GM06990 (cell line): ENCODE results near the gene TRERF1.
A peak's percentile ranks its signal among the peaks of the same experiment; 100 is the strongest.
"Not testable (repeated sequence)": the region's sequence is repeated elsewhere in the genome, so short reads cannot be mapped to it uniquely, and the experiment has no call there.

Experiments used
- DNase-seq: peaks from one replicate; pipeline ENCODE4 v3.0.0-alpha.2; 2011; ENCODE audit not compliant: insufficient read length; ENCODE audit errors: extremely low read depth
- H3K27me3 ChIP-seq: replicated peaks from 2 replicates; pipeline ENCODE4 v1.6.0; 2011; ENCODE audit warnings: low read length; ENCODE audit not compliant: control insufficient read depth, insufficient read depth
- H3K36me3 ChIP-seq: 2 replicates; pipeline ENCODE4 v1.5.1; 2011; ENCODE audit warnings: low read length; ENCODE audit not compliant: control insufficient read depth, insufficient read depth
- H3K4me3 ChIP-seq: replicated peaks from 2 replicates; pipeline ENCODE4 v1.5.1; 2011; ENCODE audit warnings: low read depth, mild to moderate bottlenecking, control low read depth, low read length
- TF ChIP-seq, protein P1 (sequence below): IDR thresholded peaks from 2 replicates; pipeline ENCODE4 v1.5.1; 2011; ENCODE audit warnings: low read length, control low read depth, mild to moderate bottlenecking, inconsistent platforms; ENCODE audit not compliant: insufficient read depth, poor library complexity, severe bottlenecking

Gene TRERF1

GRCh38 chr6:42222448-42222847 is 229.3 kb downstream of the TRERF1 start:
- Histone ChIP-seq H3K36me3 (no peaks in the 10 kb centered on the region), H3K4me3 (no peak overlapping the region), H3K27me3 (no peaks in the 10 kb centered on the region)
- DNase-seq: no peak
- TF ChIP-seq, protein P1, sequence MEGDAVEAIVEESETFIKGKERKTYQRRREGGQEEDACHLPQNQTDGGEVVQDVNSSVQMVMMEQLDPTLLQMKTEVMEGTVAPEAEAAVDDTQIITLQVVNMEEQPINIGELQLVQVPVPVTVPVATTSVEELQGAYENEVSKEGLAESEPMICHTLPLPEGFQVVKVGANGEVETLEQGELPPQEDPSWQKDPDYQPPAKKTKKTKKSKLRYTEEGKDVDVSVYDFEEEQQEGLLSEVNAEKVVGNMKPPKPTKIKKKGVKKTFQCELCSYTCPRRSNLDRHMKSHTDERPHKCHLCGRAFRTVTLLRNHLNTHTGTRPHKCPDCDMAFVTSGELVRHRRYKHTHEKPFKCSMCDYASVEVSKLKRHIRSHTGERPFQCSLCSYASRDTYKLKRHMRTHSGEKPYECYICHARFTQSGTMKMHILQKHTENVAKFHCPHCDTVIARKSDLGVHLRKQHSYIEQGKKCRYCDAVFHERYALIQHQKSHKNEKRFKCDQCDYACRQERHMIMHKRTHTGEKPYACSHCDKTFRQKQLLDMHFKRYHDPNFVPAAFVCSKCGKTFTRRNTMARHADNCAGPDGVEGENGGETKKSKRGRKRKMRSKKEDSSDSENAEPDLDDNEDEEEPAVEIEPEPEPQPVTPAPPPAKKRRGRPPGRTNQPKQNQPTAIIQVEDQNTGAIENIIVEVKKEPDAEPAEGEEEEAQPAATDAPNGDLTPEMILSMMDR: no peak

DNA sequence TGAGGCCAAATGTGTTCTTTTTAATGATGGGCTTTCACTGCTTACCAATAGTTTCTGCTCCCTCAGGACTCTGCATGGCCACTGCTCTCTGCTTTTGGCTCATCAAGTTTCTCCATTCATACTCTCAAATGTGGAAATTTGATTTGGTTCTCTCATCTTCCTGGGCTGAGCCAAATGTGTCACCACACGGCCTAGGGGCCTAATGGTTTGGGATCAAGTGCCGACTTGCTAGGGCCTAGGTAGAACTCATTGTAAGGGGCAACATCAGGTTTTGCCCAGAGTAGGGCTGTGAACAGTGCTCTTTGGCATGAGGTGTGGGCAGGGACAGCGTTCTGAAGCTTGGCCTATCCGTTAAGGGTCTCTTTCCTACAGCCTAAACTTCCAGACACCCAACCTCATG is 230.2 kb downstream of the TRERF1 start:
- Histone ChIP-seq H3K27me3 (no peaks in the 10 kb centered on the region), H3K4me3 (no peak overlapping the region), H3K36me3 (no peaks in the 10 kb centered on the region)
- DNase-seq: no peak
- TF ChIP-seq, protein P1: no peak

- Histone ChIP-seq H3K4me3 (no peak overlapping the region), H3K27me3 (no peaks in the 10 kb centered on the region), H3K36me3 (no peaks in the 10 kb centered on the region)
- TF ChIP-seq, protein P1: no peak
- DNase-seq: no peak
Measured at GRCh38 chr6:42220807-42221206, 230.9 kb downstream of the TRERF1 start.

- H3K27me3 ChIP-seq: no peaks in the 10 kb centered on the region
- TF ChIP-seq, protein P1: no peak
- peak within 1 kb of the TSS; percentile 98 for H3K4me3 ChIP-seq
- peaks cover 1% of the 10 kb centered on the region; the same call in 1 of the 2 replicates for H3K36me3 ChIP-seq
- peak; percentile 87 for DNase-seq
Measured at GRCh38 chr6:42217519-42218367, 234.0 kb downstream of the TRERF1 start, which contains the start of gene MRPS10. TSS of gene MRPS10 (minus strand) at chr6:42217861. CDS start at chr6:42217849, 12 bp downstream.

- Histone ChIP-seq H3K36me3 (peaks cover 1% of the 10 kb centered on the region; the same call in 1 of the 2 replicates), H3K27me3 (no peaks in the 10 kb centered on the region), H3K4me3 (peak overlapping the region; percentile 98)
- no peak for DNase-seq
- TF ChIP-seq, protein P1: no peak
Measured at GRCh38 chr6:42217157-42217518, 234.6 kb downstream of the TRERF1 start.

- DNase-seq, H3K27me3 ChIP-seq, H3K36me3 ChIP-seq: not testable (repeated sequence)
- H3K4me3 ChIP-seq: peak overlapping the region; percentile 98
Measured at GRCh38 chr6:42216495-42216894, 235.2 kb downstream of the TRERF1 start.
